Esophagus muscularis mucosa (tissue), 4 donors: Measurements from ENCODE around the gene XPO6. TPM values are rescaled to one million over a fixed set of nuclear protein-coding genes. Genes with fewer than 3 reads are reported as not detected.
"Not testable (repeated sequence)": the region's sequence is repeated elsewhere in the genome, so short reads cannot be mapped to it uniquely, and the experiment has no call there.

Experiments used
- DNase-seq: peaks from one replicate; pipeline ENCODE4 v3.0.0-alpha.2; 2017; ENCODE audit errors: extremely low spot score
- H3K27ac ChIP-seq, 4 donors: fragments of 200-600 bp; sonication (generic); replicated peaks in 1 of 4; 1 replicate in 3 of 4; 2 replicates in 1 of 4; pipeline ENCODE4 v1.5.1; 2016 to 2019; ENCODE audit warnings: mild to moderate bottlenecking in 1 of 4
- H3K27me3 ChIP-seq, 4 donors: fragments of 200-600 bp; sonication (generic); one replicate each; pipeline versions ENCODE4 v1.5.1 to v1.6.0; 2016 to 2019
- H3K36me3 ChIP-seq, 4 donors: fragments of 200-600 bp; sonication (generic); one replicate each; pipeline ENCODE4 v1.5.1; 2016 to 2019
- H3K4me1 ChIP-seq, 4 donors: fragments of 200-600 bp; sonication (generic); one replicate each; pipeline ENCODE4 v1.5.1; 2016 to 2019
- H3K4me3 ChIP-seq, 4 donors: fragments of 200-600 bp; sonication (generic); 1 replicate in 2 of 4; 2 replicates in 2 of 4; pipeline ENCODE4 v1.5.1; 2016 to 2019; ENCODE audit warnings: mild to moderate bottlenecking in 4 of 4, moderate library complexity in 1 of 4
- H3K9me3 ChIP-seq, 4 donors: fragments of 200-600 bp; sonication (generic); 1 replicate in 3 of 4; 2 replicates in 1 of 4; pipeline ENCODE4 v1.5.1; 2016 to 2019
- CTCF ChIP-seq, 3 experiments: fragments of 200-600 bp in 2 of 3; fragments of 450-650 bp in 1 of 3; sonication (generic) in 2 of 3; IDR thresholded peaks; one replicate each; pipeline ENCODE4 v1.5.1; 2017 to 2019; ENCODE audit warnings: antibody characterized with exemption in 3 of 3, mild to moderate bottlenecking in 2 of 3, moderate library complexity in 1 of 3
- EP300 ChIP-seq: sonication (generic); formaldehyde crosslinking; IDR thresholded peaks from one replicate; pipeline ENCODE4 v1.6.1; 2017; ENCODE audit warnings: antibody characterized with exemption
- POLR2A ChIP-seq: fragments of 450-650 bp; IDR thresholded peaks from one replicate; pipeline ENCODE4 v1.6.1; 2017; ENCODE audit warnings: antibody characterized with exemption, moderate library complexity, mild to moderate bottlenecking, low read depth
- POLR2AphosphoS5 ChIP-seq, 2 donors: sonication (generic); formaldehyde crosslinking; IDR thresholded peaks; one replicate each; pipeline ENCODE4 v1.6.1; 2017; ENCODE audit warnings: antibody characterized with exemption in 2 of 2
- WGBS: methylation state at CpG from one replicate; pipeline ENCODE4 v1.1.5; 2018; 5-methylcytosine and 5-hydroxymethylcytosine counted together
- intact Hi-C: fragments of 100-400 bp; cut with DNase I; formaldehyde crosslinking; loops from one replicate; pipeline ENCODE4 v1.15.1; 2023
- total RNA-seq, 4 donors: library from RNA; depleted of rRNA; stranded (reverse); fragments of >200 nt; gene quantifications; one replicate each; pipeline versions ENCODE4 v1.1.0 to v1.2.1, GENCODE V29; 2016

XPO6 gene
- total RNA-seq, 4 donors from 2014 or later = 39.0 to 68.3 (median 51.1) TPM

- WGBS = 63% methylated on average over 3 of the region's 3 CpGs
- Histone ChIP-seq H3K27ac (no peak overlapping the region), H3K4me1 (no peaks in the 10 kb centered on the region), H3K4me3 (no peak overlapping the region), H3K27me3 (no peaks in the 10 kb centered on the region), H3K36me3 (no peaks in the 10 kb centered on the region), H3K9me3 (peaks cover 0 to 5% (median 2%) of the 10 kb centered on the region in 4 donors)
- TF ChIP-seq POLR2AphosphoS5 (IDR thresholded peaks at IDR 0.05) (no peak), CTCF (IDR thresholded peaks at IDR 0.05) (no peak), EP300 (no peak), POLR2A (no peak)
- DNase-seq = no peak
- intact Hi-C loops = no loop called here
Measured at GRCh38 chr16:28250999-28251398, 39.2 kb upstream of the XPO6 start.

DNA sequence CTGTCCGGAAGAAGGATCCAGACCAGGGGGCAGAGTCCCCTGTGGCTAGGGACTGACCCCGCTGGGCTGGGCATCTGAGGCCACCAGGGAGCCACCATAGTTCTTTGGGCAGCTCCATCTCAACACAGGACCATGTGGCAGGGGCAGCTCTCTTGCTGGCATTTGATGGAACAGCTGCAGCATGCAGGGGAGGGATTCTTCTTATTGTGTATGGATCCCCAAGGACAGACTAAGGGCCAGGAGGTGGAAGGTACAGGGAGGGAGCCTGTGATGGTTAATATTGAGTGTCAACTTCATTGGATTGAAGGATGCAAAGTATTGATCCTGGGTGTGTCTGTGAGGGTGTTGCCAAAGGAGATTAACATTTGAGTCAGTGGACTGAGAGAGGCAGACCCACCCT is 37.7 kb upstream of the XPO6 start:
- H3K36me3 ChIP-seq, intact Hi-C loops, H3K4me1 ChIP-seq, H3K4me3 ChIP-seq, H3K9me3 ChIP-seq, DNase-seq, H3K27ac ChIP-seq, H3K27me3 ChIP-seq: not testable (repeated sequence)
- 89% methylated on average over 2 of the region's 2 CpGs for WGBS

- no peak for TF ChIP-seq EP300
- no peak for TF ChIP-seq POLR2A
- no peak for TF ChIP-seq POLR2AphosphoS5 (IDR thresholded peaks at IDR 0.05)
- no peak for TF ChIP-seq CTCF (IDR thresholded peaks at IDR 0.05)
- WGBS = 93% methylated on average over 6 of the region's 6 CpGs
- no peak overlapping the region for H3K27ac ChIP-seq
- intact Hi-C loops = no loop called here
- H3K4me3 ChIP-seq = no peak overlapping the region
- H3K4me1 ChIP-seq = no peaks in the 10 kb centered on the region
- no peaks in the 10 kb centered on the region for H3K27me3 ChIP-seq
- H3K9me3 ChIP-seq = peaks cover 0 to 6% (median 0%) of the 10 kb centered on the region in 4 donors
- H3K36me3 ChIP-seq = no peaks in the 10 kb centered on the region
- DNase-seq = no peak
Measured at GRCh38 chr16:28241924-28242323, 30.2 kb upstream of the XPO6 start.

DNA sequence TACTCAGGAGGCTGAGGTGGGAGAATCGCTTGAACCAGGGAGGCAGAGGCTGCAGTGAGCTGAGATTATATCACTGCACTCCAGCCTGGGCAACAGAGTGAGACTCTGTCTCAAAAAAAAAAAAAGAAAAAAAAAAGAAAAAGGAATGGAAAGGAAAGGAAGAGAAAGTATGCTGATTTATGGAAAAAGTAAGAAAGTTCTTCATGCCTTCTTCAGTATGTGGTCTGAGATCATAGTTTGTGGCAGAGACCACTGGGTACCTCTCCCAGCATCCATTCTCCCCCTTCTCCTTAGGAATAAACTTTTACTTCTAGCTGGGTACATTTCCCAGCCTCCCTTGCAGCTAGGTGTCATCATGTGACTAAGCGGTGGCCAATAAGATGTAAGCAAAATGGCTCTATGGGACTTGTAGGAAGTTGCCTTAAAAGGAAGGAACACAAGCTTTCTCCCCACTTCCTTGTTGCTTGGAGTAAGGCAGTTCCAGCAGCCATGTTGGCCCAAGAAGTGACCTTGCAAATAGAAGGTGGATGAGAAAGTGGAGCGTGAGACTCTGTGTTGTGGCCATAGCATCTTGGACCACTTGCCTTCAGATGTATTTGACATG is 26.1 kb upstream of the XPO6 start:
- H3K36me3 ChIP-seq = no peaks in the 10 kb centered on the region
- DNase-seq = no peak
- peaks cover 0 to 6% (median 0%) of the 10 kb centered on the region in 4 donors for H3K9me3 ChIP-seq
- intact Hi-C loops = no loop called here
- no peaks in the 10 kb centered on the region for H3K4me1 ChIP-seq
- 96% methylated on average over 3 of the region's 3 CpGs for WGBS
- H3K27me3 ChIP-seq = no peaks in the 10 kb centered on the region
- H3K27ac ChIP-seq = no peak overlapping the region
- no peak overlapping the region for H3K4me3 ChIP-seq
- no peak for TF ChIP-seq CTCF (IDR thresholded peaks at IDR 0.05)
- no peak for TF ChIP-seq POLR2AphosphoS5 (IDR thresholded peaks at IDR 0.05)
- TF ChIP-seq POLR2A = no peak
- no peak for TF ChIP-seq EP300

GRCh38 chr16:28231763-28232162 is 20.0 kb upstream of the XPO6 start:
- DNase-seq = no peak
- no peaks in the 10 kb centered on the region for H3K36me3 ChIP-seq
- H3K4me3 ChIP-seq = no peak overlapping the region
- no peaks in the 10 kb centered on the region for H3K9me3 ChIP-seq
- no peak for TF ChIP-seq CTCF (IDR thresholded peaks at IDR 0.05)
- no peak for TF ChIP-seq POLR2AphosphoS5 (IDR thresholded peaks at IDR 0.05)
- no peak for TF ChIP-seq EP300
- no peak for TF ChIP-seq POLR2A
- intact Hi-C loops = no loop called here
- H3K27me3 ChIP-seq = no peaks in the 10 kb centered on the region
- H3K27ac ChIP-seq = no peak overlapping the region
- no peaks in the 10 kb centered on the region for H3K4me1 ChIP-seq
- WGBS = 79% methylated on average over 2 of the region's 2 CpGs

DNA sequence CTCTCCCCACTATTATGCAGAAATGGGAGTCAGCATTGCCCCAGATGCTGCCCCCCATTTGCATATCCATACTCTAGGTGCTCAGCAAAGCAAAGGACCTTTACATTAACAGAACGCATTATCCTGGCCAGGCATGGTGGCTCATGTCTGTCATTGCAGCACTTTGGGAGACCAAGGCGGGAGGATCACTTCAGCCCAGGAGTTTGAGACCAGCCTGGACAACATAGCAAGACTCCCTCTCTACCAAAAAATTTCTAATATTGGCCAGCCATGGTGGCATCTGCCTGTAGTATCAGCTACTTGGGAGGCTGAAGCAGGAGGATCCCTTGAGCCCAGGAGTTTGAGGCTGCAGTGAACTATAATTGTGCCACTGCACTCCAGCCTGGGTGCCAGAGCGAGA is 12.1 kb upstream of the XPO6 start:
- H3K27me3 ChIP-seq, DNase-seq, H3K27ac ChIP-seq, H3K4me1 ChIP-seq, H3K4me3 ChIP-seq, H3K36me3 ChIP-seq, intact Hi-C loops, H3K9me3 ChIP-seq: not testable (repeated sequence)
- WGBS = 100% methylated on average over 2 of the region's 3 CpGs

DNA sequence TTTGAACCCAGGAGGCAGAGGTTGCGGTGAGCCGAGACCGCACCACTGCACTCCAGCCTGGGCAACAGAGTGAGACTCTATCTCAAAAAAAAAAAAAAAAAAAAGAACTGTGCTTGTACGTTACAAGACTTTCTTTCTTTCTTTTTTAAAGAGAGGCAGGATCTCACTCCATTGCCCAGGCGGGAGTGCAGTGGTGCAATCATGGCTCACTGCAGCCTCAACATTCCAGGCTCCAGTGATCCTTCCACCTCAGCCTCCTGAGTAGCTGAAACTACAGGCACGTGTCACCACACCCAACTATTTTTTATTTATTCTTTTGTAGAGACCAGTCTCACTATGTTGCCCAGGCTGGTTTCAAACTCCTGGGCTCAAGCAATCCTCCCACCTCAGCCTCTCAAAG is 8.0 kb upstream of the XPO6 start:
- H3K4me1 ChIP-seq, H3K4me3 ChIP-seq, intact Hi-C loops, DNase-seq, H3K27me3 ChIP-seq, H3K9me3 ChIP-seq, H3K27ac ChIP-seq, H3K36me3 ChIP-seq: not testable (repeated sequence)
- 93% methylated on average over 6 of the region's 6 CpGs for WGBS
